ENCODE data around the gene KL. TPM values are rescaled to one million over a fixed set of nuclear protein-coding genes. Genes with fewer than 3 reads are reported as not detected.

Gene KL
- total RNA-seq, 1 experiment from 2014 or later: 1.3 TPM

GRCh38 chr13:33022986-33023385 lies 6.8 kb downstream of the KL start:
- CTCF ChIA-PET: no interaction called here

GRCh38 chr13:33025220-33025744 lies 9.1 kb downstream of the KL start:
- Histone ChIP-seq H3K27me3 (replicated peaks; ENCODE audit: control insufficient read depth, insufficient read depth, low read length) (no peaks in the 10 kb centered on the region), H3K9me3 (no peaks in the 10 kb centered on the region), H3K36me3 (ENCODE audit: control insufficient read depth, insufficient read depth, low read length) (no peaks in the 10 kb centered on the region), H3K4me3 (ENCODE audit: low read depth, low read length) (no peak overlapping the region), H3K4me1 (no peaks in the 10 kb centered on the region)
- Mint-ChIP-seq H3K4me1 (ENCODE audit: low read depth, unreplicated experiment) (no peaks in the 10 kb centered on the region), H3K4me3 (ENCODE audit: unreplicated experiment) (no peak overlapping the region), H3K9me3 (ENCODE audit: unreplicated experiment) (no peaks in the 10 kb centered on the region), H3K36me3 (ENCODE audit: insufficient read depth, unreplicated experiment) (no peaks in the 10 kb centered on the region), H3K27me3 (ENCODE audit: insufficient read depth, unreplicated experiment) (peaks cover 3% of the 10 kb centered on the region), H3K27ac (ENCODE audit: unreplicated experiment) (no peak overlapping the region)
- no TSS peak for BruUV-seq (replicated peaks)
- intact Hi-C loops (cut with micrococcal nuclease; ENCODE audit: unreplicated experiment): no loop called here
- CTCF ChIA-PET: no interaction called here
- POLR2A ChIA-PET: no interaction called here
- DNase-seq: no peak
- TF ChIP-seq, protein P1, sequence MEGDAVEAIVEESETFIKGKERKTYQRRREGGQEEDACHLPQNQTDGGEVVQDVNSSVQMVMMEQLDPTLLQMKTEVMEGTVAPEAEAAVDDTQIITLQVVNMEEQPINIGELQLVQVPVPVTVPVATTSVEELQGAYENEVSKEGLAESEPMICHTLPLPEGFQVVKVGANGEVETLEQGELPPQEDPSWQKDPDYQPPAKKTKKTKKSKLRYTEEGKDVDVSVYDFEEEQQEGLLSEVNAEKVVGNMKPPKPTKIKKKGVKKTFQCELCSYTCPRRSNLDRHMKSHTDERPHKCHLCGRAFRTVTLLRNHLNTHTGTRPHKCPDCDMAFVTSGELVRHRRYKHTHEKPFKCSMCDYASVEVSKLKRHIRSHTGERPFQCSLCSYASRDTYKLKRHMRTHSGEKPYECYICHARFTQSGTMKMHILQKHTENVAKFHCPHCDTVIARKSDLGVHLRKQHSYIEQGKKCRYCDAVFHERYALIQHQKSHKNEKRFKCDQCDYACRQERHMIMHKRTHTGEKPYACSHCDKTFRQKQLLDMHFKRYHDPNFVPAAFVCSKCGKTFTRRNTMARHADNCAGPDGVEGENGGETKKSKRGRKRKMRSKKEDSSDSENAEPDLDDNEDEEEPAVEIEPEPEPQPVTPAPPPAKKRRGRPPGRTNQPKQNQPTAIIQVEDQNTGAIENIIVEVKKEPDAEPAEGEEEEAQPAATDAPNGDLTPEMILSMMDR (IDR thresholded peaks at IDR 0.05; ENCODE audit: insufficient read depth in 1 of 2, low read depth in 1 of 2, low read length in 1 of 2, severe bottlenecking in 1 of 2, unreplicated experiment in 1 of 2): no peak

More at GRCh38 chr13:33022986-33023385, 6.8 kb downstream of the KL start:
- Histone ChIP-seq H3K27me3 (replicated peaks; ENCODE audit: control insufficient read depth, insufficient read depth, low read length) (peaks cover 2% of the 10 kb centered on the region; the same call in 1 of the 2 replicates), H3K4me1 (no peaks in the 10 kb centered on the region), H3K4me3 (ENCODE audit: low read depth, low read length) (no peak overlapping the region), H3K36me3 (ENCODE audit: control insufficient read depth, insufficient read depth, low read length) (no peaks in the 10 kb centered on the region), H3K9me3 (no peaks in the 10 kb centered on the region)
- no peak overlapping the region for H3K4me3 Mint-ChIP-seq (ENCODE audit: unreplicated experiment)
- POLR2A ChIA-PET: no interaction called here
- TF ChIP-seq, protein P1 (IDR thresholded peaks at IDR 0.05; ENCODE audit: insufficient read depth in 1 of 2, low read depth in 1 of 2, low read length in 1 of 2, severe bottlenecking in 1 of 2, unreplicated experiment in 1 of 2): no peak
- H3K27me3 Mint-ChIP-seq (ENCODE audit: insufficient read depth, unreplicated experiment): peaks cover 3% of the 10 kb centered on the region
- intact Hi-C loops (cut with micrococcal nuclease; ENCODE audit: unreplicated experiment): no loop called here
- no peaks in the 10 kb centered on the region for H3K36me3 Mint-ChIP-seq (ENCODE audit: insufficient read depth, unreplicated experiment)
- no TSS peak for BruUV-seq (replicated peaks)
- no peak for DNase-seq
- H3K4me1 Mint-ChIP-seq (ENCODE audit: low read depth, unreplicated experiment): no peaks in the 10 kb centered on the region
- no peak overlapping the region for H3K27ac Mint-ChIP-seq (ENCODE audit: unreplicated experiment)
- H3K9me3 Mint-ChIP-seq (ENCODE audit: unreplicated experiment): no peaks in the 10 kb centered on the region

DNA sequence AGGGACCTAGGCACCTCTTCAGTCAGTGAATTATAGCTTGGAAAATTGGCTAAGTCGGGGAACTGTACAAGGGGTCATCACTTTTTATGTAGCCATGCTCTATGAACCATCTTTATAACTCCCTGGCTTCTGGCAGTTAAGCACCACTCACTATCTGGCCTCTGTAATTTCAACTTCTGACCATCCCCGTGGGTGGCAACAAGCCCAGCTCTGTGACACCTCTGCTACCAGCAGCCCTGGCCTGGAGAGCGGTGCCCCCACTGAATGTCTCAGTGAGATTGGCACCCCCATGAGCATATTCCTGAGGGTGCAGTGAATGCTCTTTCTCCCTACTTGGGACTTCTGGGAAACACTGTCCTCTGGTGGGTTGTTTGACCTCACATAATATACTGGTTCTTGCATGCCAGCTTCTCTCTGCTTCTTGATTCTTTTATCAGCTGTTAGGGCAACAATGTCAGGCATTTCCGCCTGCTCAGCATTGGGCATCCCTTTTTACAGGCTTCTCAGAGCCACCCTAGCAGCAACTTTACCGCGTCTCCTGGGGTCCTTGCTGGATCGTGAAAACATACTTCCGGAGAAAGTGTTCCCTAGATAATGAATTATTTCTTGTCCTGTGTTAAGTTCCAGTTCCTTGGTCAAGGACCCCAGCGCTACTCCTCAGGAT lies 10.4 kb downstream of the KL start:
- no peaks in the 10 kb centered on the region for H3K4me1 ChIP-seq
- POLR2A ChIA-PET: no interaction called here
- no peaks in the 10 kb centered on the region for H3K9me3 Mint-ChIP-seq (ENCODE audit: unreplicated experiment)
- H3K4me1 Mint-ChIP-seq (ENCODE audit: low read depth, unreplicated experiment): no peaks in the 10 kb centered on the region
- no peaks in the 10 kb centered on the region for H3K36me3 Mint-ChIP-seq (ENCODE audit: insufficient read depth, unreplicated experiment)
- intact Hi-C loops (cut with micrococcal nuclease; ENCODE audit: unreplicated experiment): no loop called here
- no peak overlapping the region for H3K4me3 Mint-ChIP-seq (ENCODE audit: unreplicated experiment)
- no peaks in the 10 kb centered on the region for H3K27me3 ChIP-seq (replicated peaks; ENCODE audit: control insufficient read depth, insufficient read depth, low read length)
- H3K4me3 ChIP-seq (ENCODE audit: low read depth, low read length): no peak overlapping the region
- BruUV-seq (replicated peaks): no TSS peak
- no peaks in the 10 kb centered on the region for H3K36me3 ChIP-seq (ENCODE audit: control insufficient read depth, insufficient read depth, low read length)
- CTCF ChIA-PET: no interaction called here
- no peaks in the 10 kb centered on the region for H3K27me3 Mint-ChIP-seq (ENCODE audit: insufficient read depth, unreplicated experiment)
- H3K9me3 ChIP-seq: no peaks in the 10 kb centered on the region
- H3K27ac Mint-ChIP-seq (ENCODE audit: unreplicated experiment): no peak overlapping the region
- no peak for DNase-seq
- TF ChIP-seq, protein P1 (IDR thresholded peaks at IDR 0.05; ENCODE audit: insufficient read depth in 1 of 2, low read depth in 1 of 2, low read length in 1 of 2, severe bottlenecking in 1 of 2, unreplicated experiment in 1 of 2): no peak
